Measurements from ENCODE around the gene CLRN1.
"Not testable (repeated sequence)": the region's sequence is repeated elsewhere in the genome, so short reads cannot be mapped to it uniquely, and the experiment has no call there.

The CLRN1 gene, protein sequence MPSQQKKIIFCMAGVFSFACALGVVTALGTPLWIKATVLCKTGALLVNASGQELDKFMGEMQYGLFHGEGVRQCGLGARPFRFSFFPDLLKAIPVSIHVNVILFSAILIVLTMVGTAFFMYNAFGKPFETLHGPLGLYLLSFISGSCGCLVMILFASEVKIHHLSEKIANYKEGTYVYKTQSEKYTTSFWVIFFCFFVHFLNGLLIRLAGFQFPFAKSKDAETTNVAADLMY

GRCh38 chr3:150972366-150973071, at the start of gene CLRN1:
Gene CLRN1 (minus strand): TSS chr3:150972727. CDS start chr3:150972708, 19 bp downstream.
- DNase-seq, result no peak

- DNase-seq, result no peak
Measured at GRCh38 chr3:151016478-151016795, 43.9 kb upstream of the CLRN1 start.

GRCh38 chr3:151015767-151016477, 43.4 kb upstream of the CLRN1 start:
- peak in 2 of 3 experiments; percentile 34 to 75 for DNase-seq

DNA sequence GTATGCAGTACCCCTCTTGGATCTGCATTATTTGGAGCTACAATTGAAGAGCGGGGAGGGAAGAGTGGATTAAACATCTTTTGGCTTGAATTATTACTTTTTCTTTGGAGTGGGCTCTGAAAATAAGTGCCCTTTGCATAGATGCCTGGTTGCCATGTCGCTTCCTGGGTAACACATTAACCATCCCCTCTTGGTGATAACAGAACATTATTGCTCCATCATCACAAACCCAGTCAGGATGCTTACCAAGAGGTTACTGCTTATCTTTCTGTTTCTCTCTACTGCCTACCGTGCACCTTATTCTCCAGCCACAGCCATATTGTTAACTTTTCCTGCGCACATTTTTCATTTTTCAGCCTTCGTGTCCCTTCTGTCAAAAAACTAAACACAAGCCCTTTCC, 42.7 kb upstream of the CLRN1 start:
- peak in 1 of 3 experiments; percentile 47 for DNase-seq

GRCh38 chr3:151014501-151015018, 42.0 kb upstream of the CLRN1 start:
- no peak for DNase-seq

- no peak for DNase-seq
Measured at GRCh38 chr3:151012753-151013152, 40.2 kb upstream of the CLRN1 start.

DNA sequence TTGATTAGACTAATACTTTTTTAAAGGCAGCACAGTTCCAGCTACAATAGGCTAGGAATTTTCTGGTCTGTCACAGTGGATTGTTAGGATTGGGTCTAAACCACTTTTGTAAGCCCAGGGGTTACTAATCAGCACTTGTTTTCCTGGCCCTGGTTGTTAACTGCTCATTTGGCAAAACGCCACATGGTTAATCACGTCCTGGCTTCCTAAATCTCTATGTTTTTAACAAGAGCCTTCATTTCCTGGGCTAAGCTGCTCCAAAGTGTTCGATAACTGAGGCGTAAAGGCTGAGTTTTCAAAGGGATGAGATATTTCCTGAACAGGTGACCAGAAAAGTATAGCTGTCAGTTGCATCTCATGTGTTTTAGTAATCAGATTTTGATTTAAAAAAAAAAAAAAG, 38.9 kb upstream of the CLRN1 start:
- peak in 2 of 3 experiments; percentile 73 to 94 for DNase-seq

DNA sequence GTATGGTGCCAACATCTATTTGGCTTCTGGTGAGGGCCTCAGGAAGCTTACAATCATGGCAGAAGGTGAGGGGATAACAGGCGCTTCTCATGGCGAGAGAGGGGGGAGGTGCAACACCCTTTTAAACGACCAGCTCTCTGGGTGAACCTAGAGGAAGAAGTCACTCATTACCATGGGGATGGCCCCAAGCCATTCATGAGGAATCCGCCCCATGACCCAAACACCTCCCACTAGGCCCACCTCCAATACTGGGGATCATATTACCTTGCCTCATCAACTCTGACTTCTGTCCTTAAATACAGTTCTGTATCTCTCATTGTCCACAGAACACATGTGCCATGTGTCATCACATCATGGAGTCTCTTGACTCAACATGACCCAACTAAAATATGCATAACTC, 37.5 kb upstream of the CLRN1 start:
- DNase-seq, result no peak

DNA sequence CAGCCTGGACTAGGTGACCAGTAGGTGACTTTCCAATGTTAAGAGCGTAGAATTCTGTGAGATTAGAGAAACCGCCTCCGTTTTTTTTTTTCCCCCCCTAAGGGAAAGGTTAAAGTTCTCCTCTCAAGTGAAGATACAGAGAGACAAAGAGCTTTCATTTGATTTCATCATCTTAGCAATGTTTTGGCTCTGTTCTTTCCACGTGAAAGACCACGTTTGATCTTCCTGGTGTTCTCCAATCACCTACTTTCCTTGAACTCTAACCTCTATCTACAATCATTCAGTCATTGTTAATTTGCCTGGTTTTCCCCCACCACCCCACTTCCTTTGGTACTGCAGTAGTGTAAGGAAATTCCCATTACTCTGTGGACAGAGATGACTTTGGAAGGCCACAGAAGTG, 36.9 kb upstream of the CLRN1 start:
- no peak for DNase-seq

DNA sequence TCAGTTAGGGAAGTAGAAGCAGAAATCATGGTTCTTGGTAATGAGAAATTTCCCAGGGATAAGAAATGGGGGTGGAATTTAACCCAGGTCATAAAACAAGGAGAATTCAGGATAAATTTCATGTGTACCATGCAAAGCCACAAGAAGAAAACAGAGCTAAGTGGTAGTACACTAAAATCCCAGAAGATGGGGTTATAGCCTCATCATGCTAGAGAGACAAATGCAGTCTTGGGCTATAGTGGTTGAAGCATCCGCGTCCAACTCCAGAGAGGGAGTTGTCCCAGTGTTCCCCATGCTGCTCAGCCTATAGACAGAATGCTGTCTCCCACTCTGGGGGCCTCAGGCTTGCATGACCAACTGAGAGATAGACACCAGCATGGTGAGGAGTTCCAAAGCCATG, 36.2 kb upstream of the CLRN1 start:
- peak in 2 of 3 experiments; percentile 17 to 46 for DNase-seq

DNA sequence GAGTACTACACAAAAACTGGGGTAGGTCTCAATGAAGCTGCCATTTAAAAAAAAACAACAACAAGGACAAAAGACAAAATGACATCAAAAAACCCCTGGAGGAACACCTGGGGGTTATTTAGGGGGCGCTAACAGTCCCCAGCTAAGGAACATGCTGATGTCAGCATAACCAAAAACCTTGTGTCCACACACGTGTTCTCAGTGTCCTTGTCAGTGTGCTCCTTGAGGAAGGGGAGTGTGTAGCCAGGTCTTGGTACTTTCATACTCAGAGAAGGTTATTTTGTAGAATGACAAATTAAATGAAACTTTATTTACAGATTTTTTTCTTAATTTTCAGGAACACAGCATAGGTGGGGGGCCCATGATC, 31.2 kb upstream of the CLRN1 start:
- DNase-seq, result no peak

GRCh38 chr3:151003029-151003767, 30.7 kb upstream of the CLRN1 start:
- DNase-seq, result no peak

GRCh38 chr3:151002003-151002981, 29.8 kb upstream of the CLRN1 start:
- no peak for DNase-seq

- no peak for DNase-seq
Measured at GRCh38 chr3:150998996-150999395, 26.5 kb upstream of the CLRN1 start.

- DNase-seq, result no peak
Measured at GRCh38 chr3:150996731-150997130, 24.2 kb upstream of the CLRN1 start.

- DNase-seq, result no peak
Measured at GRCh38 chr3:150995510-150995909, 23.0 kb upstream of the CLRN1 start.

GRCh38 chr3:150989208-150989607, 16.7 kb upstream of the CLRN1 start:
- DNase-seq, result no peak

DNA sequence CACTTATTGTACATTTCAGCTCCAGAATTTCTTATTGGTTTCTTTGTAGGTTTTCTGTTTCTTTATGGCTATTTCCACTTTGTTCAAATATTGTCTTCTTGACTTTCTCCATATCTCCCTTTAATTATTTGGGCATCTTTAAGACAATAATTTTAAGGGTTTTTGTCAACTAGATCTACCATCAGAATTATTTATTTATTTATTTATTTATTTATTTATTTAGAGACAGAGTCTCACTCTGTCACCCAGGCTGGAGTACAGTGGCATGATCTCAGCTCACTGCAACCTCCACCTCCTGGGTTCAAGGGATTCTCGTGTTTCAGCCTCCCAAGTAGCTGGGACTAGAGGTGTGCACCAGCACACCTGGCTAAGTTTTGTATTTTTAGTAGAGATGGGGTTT, 15.9 kb upstream of the CLRN1 start:
- not testable (repeated sequence) for DNase-seq

DNA sequence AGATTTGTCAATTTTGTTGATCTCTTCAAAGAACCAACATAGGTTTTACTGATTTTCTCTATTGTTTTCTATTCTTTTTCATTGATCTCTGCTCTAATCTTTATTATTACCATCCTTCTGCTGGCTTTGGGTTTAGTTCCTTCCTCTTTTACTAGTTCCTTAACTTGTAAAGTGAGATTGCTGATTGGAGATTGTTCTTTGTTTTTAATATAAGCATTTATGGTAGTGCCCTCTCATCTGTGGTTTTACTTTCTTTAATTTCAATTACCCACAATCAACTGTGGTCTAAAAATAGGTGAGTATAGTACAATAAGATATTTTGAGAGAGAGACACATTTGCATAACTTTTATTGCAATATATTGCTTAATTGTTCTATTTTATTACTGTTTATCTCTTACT, 13.2 kb upstream of the CLRN1 start:
- no peak for DNase-seq

- DNase-seq, result no peak
Measured at GRCh38 chr3:150984066-150984465, 11.5 kb upstream of the CLRN1 start.

DNA sequence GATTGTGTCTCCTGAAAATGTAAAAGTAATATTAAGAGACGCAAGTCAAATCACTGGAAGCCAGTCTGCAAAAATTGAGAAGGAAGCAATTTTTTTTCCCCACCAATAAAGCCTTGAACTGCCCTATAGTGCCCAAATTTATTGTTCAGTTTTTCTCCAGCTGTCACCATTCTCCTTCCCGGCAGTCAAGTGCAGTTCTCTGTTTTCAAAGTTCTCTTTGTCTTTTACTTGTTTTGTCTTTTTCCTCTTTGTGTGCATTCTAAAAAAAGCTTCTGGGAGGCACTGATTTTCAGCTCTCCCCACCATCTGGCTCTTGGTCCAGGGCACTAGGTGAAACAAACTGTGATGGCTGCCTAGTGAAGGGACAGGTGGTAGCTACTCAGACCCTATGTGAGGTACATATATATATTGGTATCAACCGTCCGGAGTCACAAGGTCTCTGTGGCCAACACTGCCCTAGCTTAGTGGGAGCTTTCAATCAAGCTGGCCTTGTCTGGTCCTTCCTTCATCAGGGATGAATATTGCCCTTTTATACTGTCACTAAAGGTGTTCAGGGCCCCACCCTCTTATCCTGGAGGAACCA, 6.1 kb upstream of the CLRN1 start:
- no peak for DNase-seq

GRCh38 chr3:150975992-150976368, 3.5 kb upstream of the CLRN1 start:
- no peak for DNase-seq
